ENCODE data around the gene PAXIP1. TPM values are rescaled to one million over a fixed set of nuclear protein-coding genes. Genes with fewer than 3 reads are reported as not detected.

The PAXIP1 gene
- total and polyA plus RNA-seq, 10 of the 15 experiments (the other 5 are each of a cell fraction or from before 2014, with no cell fraction given) = 7.3 to 27.2 (median 18.1) TPM

DNA sequence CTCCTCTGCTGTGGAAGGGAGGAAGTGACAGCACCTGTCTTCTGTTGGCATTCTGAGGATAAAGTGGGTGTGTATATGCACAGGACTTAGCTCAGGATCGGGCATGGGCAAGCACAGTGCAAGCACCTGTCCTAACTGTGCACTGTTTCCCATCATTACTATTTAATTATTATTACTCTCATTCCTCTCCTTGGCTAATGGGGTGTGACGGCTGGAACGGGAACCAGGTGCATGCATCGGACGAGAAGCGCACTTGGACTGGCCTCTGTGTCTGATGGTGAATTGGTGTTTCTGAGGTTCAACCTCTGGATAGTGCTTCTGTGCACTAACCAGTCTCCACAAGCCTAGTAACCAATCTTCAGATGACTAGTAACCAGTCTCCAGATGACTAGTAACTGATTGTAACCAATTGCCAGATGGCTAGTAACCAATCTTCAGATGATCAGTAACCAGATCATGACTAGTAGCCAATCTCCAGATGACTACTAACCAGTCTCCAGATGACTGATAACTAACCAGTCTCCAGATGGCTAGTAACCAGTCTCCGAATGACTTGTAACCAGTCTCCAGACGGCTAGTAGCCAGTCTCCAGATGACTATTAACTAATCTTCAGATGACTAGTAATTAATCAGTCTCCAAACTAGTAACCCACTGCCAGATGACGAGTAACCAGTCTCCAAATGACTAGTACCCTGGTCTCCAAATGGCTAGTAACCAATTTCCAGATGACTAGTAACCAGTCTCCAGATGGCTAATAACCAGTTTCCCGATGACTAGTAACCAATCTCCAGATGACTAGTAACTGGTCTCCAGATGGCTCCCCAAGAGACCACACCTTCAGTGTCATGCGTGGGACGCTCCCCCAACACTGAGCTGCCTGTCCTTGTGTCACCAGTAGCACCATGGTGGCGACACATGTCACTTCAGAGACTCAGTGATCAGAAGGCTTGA is 85.8 kb downstream of the PAXIP1 start:
- POLR2A ChIA-PET = no interaction called here
- no peak for DNase-seq (ENCODE audit: low read depth, low spot score)
- in situ Hi-C loops (cut with MboI) = no loop called here
- TF ChIP-seq, protein P1, sequence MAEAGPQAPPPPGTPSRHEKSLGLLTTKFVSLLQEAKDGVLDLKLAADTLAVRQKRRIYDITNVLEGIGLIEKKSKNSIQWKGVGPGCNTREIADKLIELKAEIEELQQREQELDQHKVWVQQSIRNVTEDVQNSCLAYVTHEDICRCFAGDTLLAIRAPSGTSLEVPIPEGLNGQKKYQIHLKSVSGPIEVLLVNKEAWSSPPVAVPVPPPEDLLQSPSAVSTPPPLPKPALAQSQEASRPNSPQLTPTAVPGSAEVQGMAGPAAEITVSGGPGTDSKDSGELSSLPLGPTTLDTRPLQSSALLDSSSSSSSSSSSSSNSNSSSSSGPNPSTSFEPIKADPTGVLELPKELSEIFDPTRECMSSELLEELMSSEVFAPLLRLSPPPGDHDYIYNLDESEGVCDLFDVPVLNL (IDR thresholded peaks at IDR 0.05; ENCODE audit: low read depth, low read length) = no peak
- TF ChIP-seq, protein P2, sequence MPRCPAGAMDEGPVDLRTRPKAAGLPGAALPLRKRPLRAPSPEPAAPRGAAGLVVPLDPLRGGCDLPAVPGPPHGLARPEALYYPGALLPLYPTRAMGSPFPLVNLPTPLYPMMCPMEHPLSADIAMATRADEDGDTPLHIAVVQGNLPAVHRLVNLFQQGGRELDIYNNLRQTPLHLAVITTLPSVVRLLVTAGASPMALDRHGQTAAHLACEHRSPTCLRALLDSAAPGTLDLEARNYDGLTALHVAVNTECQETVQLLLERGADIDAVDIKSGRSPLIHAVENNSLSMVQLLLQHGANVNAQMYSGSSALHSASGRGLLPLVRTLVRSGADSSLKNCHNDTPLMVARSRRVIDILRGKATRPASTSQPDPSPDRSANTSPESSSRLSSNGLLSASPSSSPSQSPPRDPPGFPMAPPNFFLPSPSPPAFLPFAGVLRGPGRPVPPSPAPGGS (IDR thresholded peaks at IDR 0.05; ENCODE audit: borderline replicate concordance, insufficient read depth, low read depth, low read length, poor library complexity, severe bottlenecking) = no peak
- TF ChIP-seq, protein P3, sequence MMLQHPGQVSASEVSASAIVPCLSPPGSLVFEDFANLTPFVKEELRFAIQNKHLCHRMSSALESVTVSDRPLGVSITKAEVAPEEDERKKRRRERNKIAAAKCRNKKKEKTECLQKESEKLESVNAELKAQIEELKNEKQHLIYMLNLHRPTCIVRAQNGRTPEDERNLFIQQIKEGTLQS (IDR thresholded peaks at IDR 0.05; ENCODE audit: borderline replicate concordance, extremely low read depth, low read depth, low read length) = no peak
- TF ChIP-seq MYC (IDR thresholded peaks at IDR 0.05; ENCODE audit: insufficient read depth, insufficient read length, insufficient replicate concordance, low read length, severe bottlenecking) (no peak), SRF (IDR thresholded peaks at IDR 0.05; ENCODE audit: low read depth in 2 of 2, low read length in 2 of 2) (no peak), NFYA (IDR thresholded peaks at IDR 0.05; ENCODE audit: borderline replicate concordance, low read depth, low read length) (no peak), ASH2L (IDR thresholded peaks at IDR 0.05; ENCODE audit: borderline replicate concordance, low read depth) (no peak)
- TF ChIP-seq, protein P4, sequence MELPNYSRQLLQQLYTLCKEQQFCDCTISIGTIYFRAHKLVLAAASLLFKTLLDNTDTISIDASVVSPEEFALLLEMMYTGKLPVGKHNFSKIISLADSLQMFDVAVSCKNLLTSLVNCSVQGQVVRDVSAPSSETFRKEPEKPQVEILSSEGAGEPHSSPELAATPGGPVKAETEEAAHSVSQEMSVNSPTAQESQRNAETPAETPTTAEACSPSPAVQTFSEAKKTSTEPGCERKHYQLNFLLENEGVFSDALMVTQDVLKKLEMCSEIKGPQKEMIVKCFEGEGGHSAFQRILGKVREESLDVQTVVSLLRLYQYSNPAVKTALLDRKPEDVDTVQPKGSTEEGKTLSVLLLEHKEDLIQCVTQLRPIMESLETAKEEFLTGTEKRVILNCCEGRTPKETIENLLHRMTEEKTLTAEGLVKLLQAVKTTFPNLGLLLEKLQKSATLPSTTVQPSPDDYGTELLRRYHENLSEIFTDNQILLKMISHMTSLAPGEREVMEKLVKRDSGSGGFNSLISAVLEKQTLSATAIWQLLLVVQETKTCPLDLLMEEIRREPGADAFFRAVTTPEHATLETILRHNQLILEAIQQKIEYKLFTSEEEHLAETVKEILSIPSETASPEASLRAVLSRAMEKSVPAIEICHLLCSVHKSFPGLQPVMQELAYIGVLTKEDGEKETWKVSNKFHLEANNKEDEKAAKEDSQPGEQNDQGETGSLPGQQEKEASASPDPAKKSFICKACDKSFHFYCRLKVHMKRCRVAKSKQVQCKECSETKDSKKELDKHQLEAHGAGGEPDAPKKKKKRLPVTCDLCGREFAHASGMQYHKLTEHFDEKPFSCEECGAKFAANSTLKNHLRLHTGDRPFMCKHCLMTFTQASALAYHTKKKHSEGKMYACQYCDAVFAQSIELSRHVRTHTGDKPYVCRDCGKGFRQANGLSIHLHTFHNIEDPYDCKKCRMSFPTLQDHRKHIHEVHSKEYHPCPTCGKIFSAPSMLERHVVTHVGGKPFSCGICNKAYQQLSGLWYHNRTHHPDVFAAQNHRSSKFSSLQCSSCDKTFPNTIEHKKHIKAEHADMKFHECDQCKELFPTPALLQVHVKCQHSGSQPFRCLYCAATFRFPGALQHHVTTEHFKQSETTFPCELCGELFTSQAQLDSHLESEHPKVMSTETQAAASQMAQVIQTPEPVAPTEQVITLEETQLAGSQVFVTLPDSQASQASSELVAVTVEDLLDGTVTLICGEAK (IDR thresholded peaks at IDR 0.05; ENCODE audit: borderline replicate concordance) = no peak
- TF ChIP-seq, protein P5, sequence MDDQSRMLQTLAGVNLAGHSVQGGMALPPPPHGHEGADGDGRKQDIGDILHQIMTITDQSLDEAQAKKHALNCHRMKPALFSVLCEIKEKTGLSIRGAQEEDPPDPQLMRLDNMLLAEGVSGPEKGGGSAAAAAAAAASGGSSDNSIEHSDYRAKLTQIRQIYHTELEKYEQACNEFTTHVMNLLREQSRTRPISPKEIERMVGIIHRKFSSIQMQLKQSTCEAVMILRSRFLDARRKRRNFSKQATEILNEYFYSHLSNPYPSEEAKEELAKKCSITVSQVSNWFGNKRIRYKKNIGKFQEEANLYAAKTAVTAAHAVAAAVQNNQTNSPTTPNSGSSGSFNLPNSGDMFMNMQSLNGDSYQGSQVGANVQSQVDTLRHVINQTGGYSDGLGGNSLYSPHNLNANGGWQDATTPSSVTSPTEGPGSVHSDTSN (IDR thresholded peaks at IDR 0.05; ENCODE audit: insufficient replicate concordance, low read depth, low read length) = no peak

More for the DNA sequence above, 85.8 kb downstream of the PAXIP1 start:
- H3K27me3 ChIP-seq (replicated peaks in 1 of 2; ENCODE audit: control insufficient read depth in 2 of 2, insufficient read depth in 2 of 2, low read length in 1 of 2) = no peaks in the 10 kb centered on the region; a peak in 1 of 4 replicates
- H3K36me3 ChIP-seq (ENCODE audit: control insufficient read depth in 2 of 2, insufficient read depth in 2 of 2, low read length in 1 of 2) = no peaks in the 10 kb centered on the region
- ChIA-PET RAD21 (ENCODE audit: unreplicated experiment) (interaction anchor here (0.8 kb wide), 1 partner anchor 10 kb away, joined by 3 read pairs; no protein-coding TSS in a partner anchor), CTCF (interaction anchor here (0.6 to 8.1 kb wide), 3 partner anchors 10 to 428 kb away, joined by 3 to 61 read pairs (median 3); no protein-coding TSS in a partner anchor), SMC1A (ENCODE audit: uncharacterized antibody, unreplicated experiment) (no interaction called here)
- H3K4me2 ChIP-seq (ENCODE audit: control insufficient read depth, insufficient read depth) = no peak overlapping the region
- FAIRE-seq (no peak), ATAC-seq (no peak)
- no TSS peak for BruUV-seq (replicated peaks)
- H2AFZ ChIP-seq (ENCODE audit: control insufficient read depth, low read depth, low read length) = no peak overlapping the region
- H3K4me1 ChIP-seq (ENCODE audit: control insufficient read depth, insufficient read depth, low read length) = no peaks in the 10 kb centered on the region
- H3K9ac ChIP-seq (ENCODE audit: control insufficient read depth, insufficient read depth, low read length) = no peak overlapping the region
- no peaks in the 10 kb centered on the region for H3K79me2 ChIP-seq (ENCODE audit: control insufficient read depth, insufficient read depth, low read length)
- no peak overlapping the region for H3K27ac ChIP-seq (ENCODE audit: control insufficient read depth, insufficient read depth)
- 49% methylated on average over 13 of the region's 13 CpGs for WGBS (ENCODE audit: insufficient coverage, insufficient replicate concordance, low lambda C conversion rate, missing lambda C conversion rate)
- intact Hi-C loops (cut with micrococcal nuclease; ENCODE audit: unreplicated experiment) = no loop called here
- no peaks in the 10 kb centered on the region for H3K9me3 ChIP-seq (replicated peaks; ENCODE audit: control insufficient read depth, insufficient read depth, low read length)
- no peak overlapping the region for H3K4me3 ChIP-seq
- H4K20me1 ChIP-seq (ENCODE audit: control insufficient read depth, insufficient read depth) = no peaks in the 10 kb centered on the region

Measured in GM12878 (cell line).